ENCODE measurements around the gene GRIN2C.
"Not testable (repeated sequence)": the region's sequence is repeated elsewhere in the genome, so short reads cannot be mapped to it uniquely, and the experiment has no call there.

Gene GRIN2C
- total RNA-seq, result 0 to 3.5 (median 0) reads per million in 17 experiments

DNA sequence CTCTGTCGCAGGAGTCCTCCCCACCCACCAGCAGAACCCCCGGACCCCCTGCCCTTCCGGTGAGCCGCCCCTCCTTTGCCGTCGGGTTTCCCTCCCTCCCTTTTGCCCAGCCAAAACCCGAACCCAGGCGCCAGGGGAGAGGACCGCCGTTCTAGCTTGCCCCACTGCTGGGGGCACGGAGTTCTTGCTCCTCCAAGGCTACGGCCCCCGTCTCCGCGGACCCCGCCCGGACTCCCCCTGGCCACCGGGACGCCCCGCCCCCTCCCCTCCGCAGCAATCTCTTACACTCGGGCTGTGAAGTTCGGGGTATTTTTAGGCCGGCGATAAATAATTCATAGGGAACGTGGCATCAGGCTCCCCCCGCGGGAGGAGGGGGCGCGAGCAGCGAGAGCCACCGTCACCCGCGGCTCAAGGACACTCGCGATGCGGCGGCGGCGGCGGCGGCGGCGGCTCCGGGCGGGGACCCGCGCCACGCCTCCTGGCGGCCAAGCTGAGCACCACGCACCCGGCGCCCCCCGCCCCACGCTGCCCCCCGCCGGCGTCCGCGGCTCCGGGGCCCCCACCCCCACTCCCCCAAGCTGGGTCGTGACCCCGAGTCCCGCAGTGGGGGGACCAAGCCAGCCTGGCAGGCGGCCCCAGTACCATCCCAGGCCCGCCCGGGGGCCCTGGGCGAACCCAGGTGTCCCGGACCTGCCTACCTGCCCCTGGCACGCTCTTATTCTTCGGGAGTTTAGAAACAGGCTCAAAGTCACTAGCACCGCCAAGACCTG, at the start of gene GRIN2C:
GRIN2C (minus strand) TSS at position 427 of the 770 bp plus-strand sequence. CDS start 4,793 bp downstream, outside the sequence.
- DNase-seq, result peak in 3 of 4 experiments; percentile 16 to 60 (median 56)

GRCh38 chr17:74909097-74909496, 49.4 kb upstream of the GRIN2C start:
- DNase-seq, result not testable (repeated sequence)

DNA sequence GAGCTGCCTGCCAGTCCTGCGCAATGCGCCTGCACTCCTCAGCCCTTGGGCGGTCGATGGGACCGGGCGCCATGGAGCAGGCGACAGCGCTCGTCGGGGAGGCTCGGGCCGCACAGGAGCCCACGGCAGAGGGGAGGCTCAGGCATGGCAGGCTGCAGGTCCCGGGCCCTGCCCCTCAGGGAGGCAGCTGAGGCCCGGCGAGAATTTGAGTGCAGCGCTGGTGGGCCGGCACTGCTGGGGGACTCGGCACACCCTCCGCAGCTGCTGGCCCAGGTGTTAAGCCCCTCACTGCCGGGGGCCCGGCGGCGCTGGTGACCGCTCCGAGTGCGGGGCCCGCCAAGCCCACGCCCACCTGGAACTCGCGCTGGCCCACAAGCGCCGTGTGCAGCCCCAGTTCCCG, 47.3 kb upstream of the GRIN2C start:
- DNase-seq, result no peak

DNA sequence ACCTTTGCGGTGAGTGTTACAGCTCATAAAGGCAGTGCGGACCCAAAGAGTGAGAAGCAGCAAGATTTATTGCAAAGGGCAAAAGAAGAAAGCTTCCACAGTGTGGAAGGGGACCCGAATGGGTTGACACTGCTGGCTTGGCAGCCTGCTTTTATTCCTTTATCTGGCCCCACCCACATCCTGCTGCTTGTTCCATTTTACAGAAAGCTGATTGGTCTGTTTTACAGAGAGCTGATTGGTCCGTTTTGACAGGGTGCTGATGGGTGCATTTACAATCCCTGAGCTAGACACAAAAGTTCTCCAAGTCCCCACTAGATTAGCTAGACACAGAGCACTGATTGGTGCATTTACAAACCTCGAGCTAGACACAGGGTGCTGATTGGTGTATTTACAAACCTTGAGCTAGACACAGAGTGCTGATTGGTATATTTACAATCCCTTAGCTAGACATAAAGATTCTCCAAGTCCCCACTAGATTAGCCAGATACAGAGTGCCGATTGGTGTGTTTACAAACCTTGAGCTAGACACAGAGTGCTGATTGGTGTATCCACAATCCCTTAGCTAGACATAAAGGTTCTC, 46.6 kb upstream of the GRIN2C start:
- not testable (repeated sequence) for DNase-seq

DNA sequence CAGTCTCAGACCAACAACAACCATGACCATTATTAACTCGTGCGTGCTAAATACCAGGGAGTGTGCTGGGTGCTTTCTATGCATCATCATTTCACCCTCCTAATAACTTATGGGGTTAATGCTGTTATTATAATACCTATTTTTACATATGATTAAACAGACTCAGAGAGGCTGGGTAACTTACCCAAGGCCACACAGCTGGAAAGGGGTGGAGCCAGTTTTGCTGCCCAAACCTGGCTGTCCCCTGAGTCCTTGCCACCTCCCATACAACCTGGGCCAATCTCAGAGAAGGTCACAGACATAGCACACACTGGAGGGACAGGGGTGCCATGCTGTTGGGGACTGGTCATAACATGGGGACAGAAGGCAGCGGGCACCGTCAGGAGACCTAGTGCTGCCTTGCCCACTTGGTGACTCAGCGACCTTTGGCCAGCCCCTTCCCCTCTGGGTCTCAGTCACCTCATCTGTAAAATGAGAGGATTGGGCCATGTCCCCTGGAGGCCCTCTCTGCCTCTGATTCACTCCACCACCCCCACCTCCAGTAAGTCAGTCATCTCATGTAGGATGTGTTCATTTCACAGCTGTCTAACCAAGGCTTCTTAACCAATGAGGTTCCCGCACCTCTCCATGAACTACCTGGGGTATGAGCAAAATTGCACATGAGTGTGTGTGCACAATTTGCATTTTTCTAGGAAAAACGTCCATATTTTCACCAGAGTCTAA, 45.2 kb upstream of the GRIN2C start:
- DNase-seq, result no peak

GRCh38 chr17:74903671-74904070, 44.0 kb upstream of the GRIN2C start:
- DNase-seq, result no peak

DNA sequence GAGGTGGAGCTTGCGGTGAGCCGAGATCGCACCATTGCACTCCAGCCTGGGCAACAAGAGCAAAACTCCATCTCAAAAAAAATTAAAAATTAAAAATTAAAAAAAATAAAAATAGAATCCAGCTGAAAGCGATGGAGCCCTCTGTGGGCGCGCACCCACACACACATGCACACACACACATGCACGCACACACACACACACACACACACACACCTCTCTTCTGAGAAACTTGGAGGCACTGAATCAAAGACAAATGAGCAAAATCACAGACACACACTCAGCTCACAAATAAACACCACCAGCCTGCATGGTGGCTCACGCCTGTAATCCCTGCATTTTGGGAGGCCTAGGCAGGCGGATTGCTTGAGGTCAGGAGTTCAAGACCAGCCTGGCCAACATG, 43.3 kb upstream of the GRIN2C start:
- no peak for DNase-seq

- no peak for DNase-seq
Observed at GRCh38 chr17:74901353-74902135, 41.9 kb upstream of the GRIN2C start.

DNA sequence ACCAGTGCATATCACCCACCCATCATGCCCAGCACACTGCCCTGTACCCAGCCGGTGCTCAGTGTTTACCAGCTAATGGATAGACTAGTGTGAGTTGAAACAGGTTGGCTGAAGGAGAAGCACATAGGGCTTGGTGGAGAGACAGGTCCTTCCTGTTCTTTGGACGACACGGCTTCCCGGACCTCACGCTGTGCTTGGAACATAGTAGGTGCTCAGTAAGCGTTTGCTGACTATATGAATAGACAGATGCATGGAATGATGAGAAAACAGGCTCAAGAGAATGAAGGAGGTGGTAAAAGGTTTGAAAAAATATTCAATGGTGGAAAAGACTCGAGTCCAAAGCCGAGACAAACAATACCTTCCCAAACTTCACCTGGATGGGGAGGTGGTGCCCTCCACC, 40.5 kb upstream of the GRIN2C start:
- no peak for DNase-seq

DNA sequence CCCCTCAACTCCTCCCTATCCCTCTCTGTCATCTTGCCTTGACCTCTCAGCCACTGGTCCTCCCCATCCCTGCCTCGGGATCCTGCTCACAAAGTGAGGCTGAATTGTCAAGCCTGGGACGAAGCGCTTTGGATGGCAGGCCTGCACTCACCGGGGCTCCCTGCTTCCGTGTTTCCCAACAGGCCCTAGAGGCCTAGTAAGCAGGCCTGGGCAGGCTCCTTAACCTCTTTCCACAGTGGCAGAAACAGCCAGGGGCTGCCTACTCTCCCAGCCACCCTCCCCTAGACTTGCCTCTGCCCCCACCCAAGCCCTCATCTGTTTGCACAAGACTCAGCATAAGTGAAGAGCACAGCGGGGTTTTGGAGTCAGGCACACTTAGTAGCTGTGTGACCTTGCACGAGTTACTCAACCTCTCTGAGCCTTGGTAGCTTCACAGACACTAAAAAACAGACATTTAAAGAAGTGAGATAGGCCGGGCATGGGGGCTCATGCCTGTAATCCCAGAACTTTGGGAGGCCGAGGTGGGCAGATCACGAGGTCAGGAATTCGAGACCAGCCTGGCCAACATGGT, 38.8 kb upstream of the GRIN2C start:
- no peak for DNase-seq

DNA sequence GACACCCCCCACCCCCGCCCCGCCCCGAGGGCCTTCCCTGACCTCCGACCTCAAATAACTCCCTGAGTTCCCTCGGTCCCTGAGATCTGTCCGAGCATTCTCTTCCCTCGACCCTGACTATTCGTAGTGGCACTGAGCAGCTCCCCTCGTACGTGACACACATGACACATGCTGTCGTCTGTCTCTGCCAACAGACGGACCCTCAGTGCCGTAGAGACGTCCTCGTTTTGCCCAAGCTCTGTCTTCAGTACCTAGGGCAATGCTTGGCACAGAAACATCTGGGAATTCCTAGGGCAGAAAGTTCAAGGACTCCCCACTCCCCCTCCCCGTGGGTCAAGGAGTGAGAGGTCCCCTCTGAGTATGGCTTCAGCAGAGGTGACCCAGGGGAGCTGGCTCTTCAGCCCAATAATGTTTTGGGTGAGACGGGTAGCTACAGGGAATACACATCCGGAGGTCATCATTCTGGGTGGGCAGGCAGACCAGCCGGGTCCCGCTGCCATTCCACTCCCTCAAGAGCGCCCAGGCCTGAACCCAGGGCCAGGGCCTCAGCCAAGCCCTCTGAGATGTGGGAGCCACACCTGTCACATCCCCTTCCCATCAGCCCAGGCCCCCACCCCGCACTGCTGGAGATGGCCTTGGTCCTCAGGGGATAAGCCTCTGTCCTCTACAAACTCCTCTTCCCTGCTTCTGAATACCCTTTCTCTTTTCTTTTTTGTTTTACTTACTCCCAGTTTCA, 34.4 kb upstream of the GRIN2C start:
- no peak for DNase-seq

DNA sequence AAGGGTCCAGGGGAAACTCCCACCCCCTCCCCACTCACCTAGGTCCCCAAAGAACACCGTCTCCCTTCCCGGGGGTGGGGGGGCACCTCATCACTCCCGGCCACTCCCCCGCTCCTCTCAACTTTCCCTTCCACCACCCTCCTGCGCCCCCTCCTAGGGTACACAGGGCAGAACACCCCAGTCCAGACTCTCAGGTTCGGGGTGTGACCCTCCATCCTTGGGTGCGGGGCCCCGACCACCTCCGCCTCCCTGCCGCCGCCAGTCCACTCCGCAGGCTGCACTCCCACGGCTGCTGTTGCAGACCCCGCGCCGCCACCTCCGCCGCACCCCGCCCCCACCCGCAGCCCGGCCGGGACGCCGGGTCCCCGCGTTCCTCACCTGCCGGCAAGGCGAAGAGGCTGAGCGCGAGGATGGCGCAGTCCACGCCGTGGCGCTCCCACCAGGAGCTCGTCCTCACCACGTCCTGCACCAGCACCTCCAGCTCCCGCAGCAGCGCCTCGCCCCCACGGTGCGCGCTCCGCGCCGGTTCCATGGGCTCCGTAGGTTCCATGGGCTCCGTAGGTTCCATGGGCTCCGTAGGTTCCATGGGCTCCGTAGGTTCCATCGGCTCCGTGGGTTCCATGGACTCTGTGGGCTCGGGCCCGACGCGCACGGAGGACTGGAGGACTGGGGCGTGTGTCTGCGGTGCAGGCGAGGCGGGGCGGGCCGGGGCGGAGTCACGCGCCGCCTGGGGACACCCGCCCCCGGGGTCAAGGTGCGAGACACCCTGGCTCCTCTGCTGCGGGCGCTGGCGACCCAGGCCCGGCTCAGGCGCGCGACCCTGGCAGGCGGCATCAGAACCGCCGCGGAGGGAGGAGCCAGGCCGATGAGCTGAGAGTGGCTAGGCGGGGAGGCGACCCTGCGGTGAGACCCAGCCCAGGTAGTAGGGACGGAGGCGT, 33.6 kb upstream of the GRIN2C start, which contains the start of gene FADS6:
FADS6 (minus strand) TSS at position 660 of the 938 bp plus-strand sequence; CDS start at position 622, 38 bp downstream.
- peak in 2 of 4 experiments; percentile 17 to 34 for DNase-seq

- no peak for DNase-seq
Observed at GRCh38 chr17:74892013-74892841, 32.5 kb upstream of the GRIN2C start.

DNA sequence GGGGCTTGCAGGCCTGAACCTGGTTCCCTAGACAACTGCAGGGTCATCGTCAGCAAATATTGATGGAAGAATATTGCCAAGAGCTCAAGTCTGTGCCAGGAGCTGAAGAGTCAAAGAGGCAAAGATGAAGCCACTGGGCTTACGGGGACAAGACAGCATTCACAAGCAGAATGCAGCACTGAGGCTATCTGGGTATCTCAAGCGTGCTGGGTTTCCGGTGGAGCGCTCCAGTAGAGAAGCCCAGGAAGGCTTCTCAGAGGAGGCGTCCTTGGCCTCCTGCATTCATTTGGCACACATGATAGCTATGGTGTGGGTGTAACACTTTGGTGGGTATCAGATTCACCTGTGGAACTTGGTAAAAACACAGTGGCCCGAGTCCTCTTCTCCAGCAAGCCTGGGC, 30.9 kb upstream of the GRIN2C start:
- DNase-seq, result no peak

DNA sequence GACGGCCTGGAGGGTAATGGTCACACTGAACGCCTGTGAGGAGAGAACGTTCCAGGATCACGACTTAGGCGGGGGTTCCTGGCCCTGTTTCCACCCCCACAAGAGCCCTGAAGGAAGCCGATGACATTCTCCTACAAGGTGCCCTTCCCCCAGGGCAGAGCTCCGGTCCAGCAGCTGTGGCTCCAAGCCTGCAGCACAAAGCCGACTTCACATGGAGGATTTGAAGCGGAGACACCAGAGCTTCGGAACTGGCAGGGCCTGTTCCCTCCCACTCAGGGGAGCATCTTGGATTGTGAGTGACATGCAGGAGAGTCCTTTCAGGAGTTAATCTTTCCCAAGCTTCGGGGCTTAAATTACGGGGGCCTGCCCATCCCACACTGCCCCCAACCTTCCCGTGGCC, 28.8 kb upstream of the GRIN2C start:
- DNase-seq, result no peak

GRCh38 chr17:74883241-74883745, 23.6 kb upstream of the GRIN2C start:
- DNase-seq, result peak; percentile 79 to 88 (median 84)

GRCh38 chr17:74882517-74883240, 23.0 kb upstream of the GRIN2C start:
- no peak for DNase-seq

GRCh38 chr17:74881073-74881472, 21.4 kb upstream of the GRIN2C start:
- DNase-seq, result no peak

Data from suppressor macrophage (primary cell).